ENCODE measurements around the gene PON1. TPM values are rescaled to one million over a fixed set of nuclear protein-coding genes. Genes with fewer than 3 reads are reported as not detected.

The PON1 gene
- total RNA-seq, 1 donor from 2014 or later, result not detected

DNA sequence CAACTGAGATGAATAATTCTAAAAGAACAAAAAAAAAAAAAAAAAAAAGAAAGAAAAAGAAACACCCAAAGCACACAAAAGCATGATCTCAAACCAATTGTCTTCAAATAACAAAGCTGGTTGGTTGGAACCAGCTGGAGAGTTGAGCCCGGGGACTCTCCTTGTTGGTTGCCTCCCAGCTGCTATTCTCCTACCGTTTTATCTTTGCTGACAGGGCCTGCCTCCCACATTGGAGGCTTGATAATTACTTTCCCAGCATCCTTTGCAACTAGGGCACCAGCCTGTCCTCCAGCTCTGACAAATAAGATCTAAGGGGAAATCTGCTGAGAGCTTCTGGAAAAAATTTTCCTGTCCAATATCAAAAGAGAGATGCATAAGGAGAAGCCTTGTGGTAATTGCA lies 6.8 kb downstream of the PON1 start:
- TF ChIP-seq, protein P1, sequence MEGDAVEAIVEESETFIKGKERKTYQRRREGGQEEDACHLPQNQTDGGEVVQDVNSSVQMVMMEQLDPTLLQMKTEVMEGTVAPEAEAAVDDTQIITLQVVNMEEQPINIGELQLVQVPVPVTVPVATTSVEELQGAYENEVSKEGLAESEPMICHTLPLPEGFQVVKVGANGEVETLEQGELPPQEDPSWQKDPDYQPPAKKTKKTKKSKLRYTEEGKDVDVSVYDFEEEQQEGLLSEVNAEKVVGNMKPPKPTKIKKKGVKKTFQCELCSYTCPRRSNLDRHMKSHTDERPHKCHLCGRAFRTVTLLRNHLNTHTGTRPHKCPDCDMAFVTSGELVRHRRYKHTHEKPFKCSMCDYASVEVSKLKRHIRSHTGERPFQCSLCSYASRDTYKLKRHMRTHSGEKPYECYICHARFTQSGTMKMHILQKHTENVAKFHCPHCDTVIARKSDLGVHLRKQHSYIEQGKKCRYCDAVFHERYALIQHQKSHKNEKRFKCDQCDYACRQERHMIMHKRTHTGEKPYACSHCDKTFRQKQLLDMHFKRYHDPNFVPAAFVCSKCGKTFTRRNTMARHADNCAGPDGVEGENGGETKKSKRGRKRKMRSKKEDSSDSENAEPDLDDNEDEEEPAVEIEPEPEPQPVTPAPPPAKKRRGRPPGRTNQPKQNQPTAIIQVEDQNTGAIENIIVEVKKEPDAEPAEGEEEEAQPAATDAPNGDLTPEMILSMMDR (IDR thresholded peaks at IDR 0.05; ENCODE audit: insufficient read depth, low read length, poor library complexity, severe bottlenecking), result no peak
- H3K36me3 ChIP-seq (ENCODE audit: control insufficient read depth, insufficient read depth, low read length), result no peaks in the 10 kb centered on the region
- H3K4me3 ChIP-seq (ENCODE audit: low read depth, low read length), result no peak overlapping the region
- H3K27me3 ChIP-seq (ENCODE audit: control insufficient read depth, insufficient read depth, low read length), result no peaks in the 10 kb centered on the region
- no peak for DNase-seq (ENCODE audit: low read depth)

DNA sequence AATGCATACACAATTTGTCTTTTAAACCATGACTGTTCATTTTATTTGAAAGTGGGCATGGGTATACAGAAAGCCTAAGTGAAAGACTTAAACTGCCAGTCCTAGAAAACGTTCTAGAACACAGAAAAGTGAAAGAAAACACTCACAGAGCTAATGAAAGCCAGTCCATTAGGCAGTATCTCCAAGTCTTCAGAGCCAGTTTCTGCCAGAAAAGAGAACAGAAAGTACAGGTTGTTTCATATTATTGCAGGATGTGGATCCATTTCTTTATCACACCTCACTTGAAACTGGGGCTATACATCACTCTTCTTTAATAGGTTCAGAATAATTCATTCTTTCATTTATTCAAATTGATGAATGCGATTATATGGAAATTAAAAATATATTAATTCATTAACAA lies 7.7 kb downstream of the PON1 start:
- Histone ChIP-seq H3K36me3 (ENCODE audit: control insufficient read depth, insufficient read depth, low read length) (no peaks in the 10 kb centered on the region), H3K27me3 (ENCODE audit: control insufficient read depth, insufficient read depth, low read length) (no peaks in the 10 kb centered on the region), H3K4me3 (ENCODE audit: low read depth, low read length) (no peak overlapping the region)
- TF ChIP-seq, protein P1 (IDR thresholded peaks at IDR 0.05; ENCODE audit: insufficient read depth, low read length, poor library complexity, severe bottlenecking), result no peak
- no peak for DNase-seq (ENCODE audit: low read depth)

DNA sequence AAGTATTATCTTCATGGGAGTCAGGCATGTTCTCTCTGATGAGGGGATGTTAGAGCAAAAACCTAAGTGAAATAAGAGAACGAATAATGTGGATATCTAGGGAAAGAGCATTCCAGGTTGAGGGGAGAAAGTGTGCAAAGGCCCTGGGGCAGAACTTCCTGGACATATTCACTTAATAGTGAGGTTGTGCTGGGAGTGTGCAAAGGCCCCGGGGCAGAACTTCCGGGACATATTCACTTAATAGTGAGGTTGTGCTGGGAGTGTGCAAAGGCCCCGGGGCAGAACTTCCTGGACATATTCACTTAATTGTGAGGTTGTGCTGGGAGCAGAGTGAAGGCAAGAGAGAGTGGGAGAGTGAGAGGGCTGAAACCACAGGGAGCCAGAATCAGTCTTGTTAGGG lies 11.8 kb downstream of the PON1 start:
- no peak for DNase-seq (ENCODE audit: low read depth)
- TF ChIP-seq, protein P1 (IDR thresholded peaks at IDR 0.05; ENCODE audit: insufficient read depth, low read length, poor library complexity, severe bottlenecking), result no peak
- Histone ChIP-seq H3K27me3 (ENCODE audit: control insufficient read depth, insufficient read depth, low read length) (no peaks in the 10 kb centered on the region), H3K4me3 (ENCODE audit: low read depth, low read length) (no peak overlapping the region), H3K36me3 (ENCODE audit: control insufficient read depth, insufficient read depth, low read length) (no peaks in the 10 kb centered on the region)

DNA sequence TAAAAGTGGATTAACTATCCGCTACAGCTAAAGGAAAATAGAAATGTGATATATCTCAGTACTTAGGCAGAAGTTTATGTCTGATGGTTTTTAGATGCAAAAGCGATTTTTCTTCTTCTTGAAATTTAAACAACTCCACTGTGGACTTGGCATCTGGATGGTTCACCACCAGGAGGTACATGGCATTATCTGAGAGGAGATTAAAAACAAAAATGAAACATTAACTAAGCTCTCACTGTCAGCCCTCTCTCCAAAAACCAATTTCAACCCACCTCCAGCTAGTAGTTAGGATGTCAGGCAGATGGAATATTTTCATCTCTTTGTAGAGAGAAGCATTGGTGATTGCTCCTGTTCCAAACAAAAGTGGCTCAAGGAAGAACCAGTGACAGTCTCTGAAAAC lies 12.9 kb downstream of the PON1 start:
- Histone ChIP-seq H3K36me3 (ENCODE audit: control insufficient read depth, insufficient read depth, low read length) (no peaks in the 10 kb centered on the region), H3K4me3 (ENCODE audit: low read depth, low read length) (no peak overlapping the region), H3K27me3 (ENCODE audit: control insufficient read depth, insufficient read depth, low read length) (no peaks in the 10 kb centered on the region)
- no peak for DNase-seq (ENCODE audit: low read depth)
- TF ChIP-seq, protein P1 (IDR thresholded peaks at IDR 0.05; ENCODE audit: insufficient read depth, low read length, poor library complexity, severe bottlenecking), result no peak

DNA sequence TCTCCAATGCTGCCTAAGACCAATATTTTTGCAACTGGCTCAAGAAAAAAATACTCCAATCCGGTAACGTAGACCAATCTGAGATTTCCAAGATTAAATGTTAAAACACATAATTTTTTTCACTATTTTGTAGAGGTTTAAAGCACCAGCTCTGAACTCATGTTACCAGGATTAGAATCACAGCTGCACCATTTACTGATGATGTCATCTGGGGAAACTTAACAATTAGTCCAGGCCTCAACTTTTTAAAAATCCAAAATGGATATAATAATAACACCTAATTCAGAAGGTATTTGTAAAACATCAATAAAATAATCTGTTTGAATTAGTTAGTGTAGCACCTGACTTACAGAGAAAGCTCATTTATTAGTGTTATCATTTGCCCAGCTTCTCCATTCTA lies 14.4 kb downstream of the PON1 start:
- TF ChIP-seq, protein P1 (IDR thresholded peaks at IDR 0.05; ENCODE audit: insufficient read depth, low read length, poor library complexity, severe bottlenecking), result no peak
- Histone ChIP-seq H3K36me3 (ENCODE audit: control insufficient read depth, insufficient read depth, low read length) (no peaks in the 10 kb centered on the region), H3K4me3 (ENCODE audit: low read depth, low read length) (no peak overlapping the region), H3K27me3 (ENCODE audit: control insufficient read depth, insufficient read depth, low read length) (no peaks in the 10 kb centered on the region)
- DNase-seq (ENCODE audit: low read depth), result no peak

DNA sequence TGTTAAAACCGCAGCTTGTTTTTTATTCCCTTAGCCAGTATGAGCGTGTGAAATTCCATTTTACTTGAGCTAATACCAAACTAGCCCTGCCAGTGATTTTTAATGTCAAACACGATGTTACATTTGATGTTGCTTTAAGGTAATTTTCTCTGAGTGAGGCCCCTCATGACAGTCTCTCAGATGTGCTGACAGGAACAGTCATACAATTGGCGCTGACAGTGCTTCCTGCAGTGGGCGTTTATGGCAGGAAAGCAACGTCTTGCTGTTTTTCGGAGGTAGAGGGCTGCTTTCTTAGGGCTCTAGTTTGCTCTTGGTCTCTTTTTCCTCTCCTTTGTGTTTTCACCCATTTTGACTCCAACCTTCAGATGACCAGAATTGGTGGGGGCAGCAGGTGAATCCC lies 19.3 kb downstream of the PON1 start:
- Histone ChIP-seq H3K4me3 (ENCODE audit: low read depth, low read length) (no peak overlapping the region), H3K36me3 (ENCODE audit: control insufficient read depth, insufficient read depth, low read length) (no peaks in the 10 kb centered on the region), H3K27me3 (ENCODE audit: control insufficient read depth, insufficient read depth, low read length) (no peaks in the 10 kb centered on the region)
- TF ChIP-seq, protein P1 (IDR thresholded peaks at IDR 0.05; ENCODE audit: insufficient read depth, low read length, poor library complexity, severe bottlenecking), result no peak
- DNase-seq (ENCODE audit: low read depth), result no peak
